Measurements from ENCODE around the gene MRPS21.

- TF ChIP-seq CTCF (conservative IDR thresholded peaks at IDR 0.05; ENCODE audit: low read length) (no peak), EZH2phosphoT487 (IDR thresholded peaks at IDR 0.05; ENCODE audit: borderline replicate concordance, low read depth, low read length) (no peak)
Observed at GRCh38 chr1:150259758-150260669, 33.6 kb upstream of the MRPS21 start.

Data from OCI-LY7 (cell line).